ENCODE results near the gene PCSK4.

GRCh38 chr19:1457892-1458291, 32.3 kb downstream of the PCSK4 start:
- TF ChIP-seq CTCF (IDR thresholded peaks at IDR 0.05; ENCODE audit: insufficient read depth, low read length, poor library complexity, severe bottlenecking), result no peak
- no peak for TF ChIP-seq EZH2phosphoT487 (conservative IDR thresholded peaks at IDR 0.05; ENCODE audit: low read length)

Measured in SU-DHL-6 (cell line).